ENCODE data around the gene INPP4B.
"Not testable (repeated sequence)": the region's sequence is repeated elsewhere in the genome, so short reads cannot be mapped to it uniquely, and the experiment has no call there.

The INPP4B gene

DNA sequence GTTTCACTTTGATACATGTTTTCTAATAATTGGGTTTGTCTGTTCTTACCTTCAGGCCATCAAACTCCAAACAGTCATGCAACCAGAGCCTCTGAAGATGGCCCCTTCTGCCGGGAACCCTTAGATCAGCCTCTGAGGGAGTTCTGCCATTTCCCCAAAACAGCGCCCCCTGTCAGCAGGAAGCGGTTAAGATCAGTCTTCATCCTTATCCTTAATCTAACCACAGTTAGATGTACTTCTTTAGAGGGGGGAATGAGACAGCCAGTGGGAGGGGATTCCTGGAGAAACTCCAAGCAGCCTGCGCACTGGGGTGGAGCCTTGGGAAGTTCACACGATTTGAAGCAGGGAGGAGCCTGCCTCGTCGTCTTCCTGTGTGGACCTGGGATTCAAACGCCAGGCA, 185.4 kb downstream of the INPP4B start:
- DNase-seq (ENCODE audit: low read depth), result no peak
- TF ChIP-seq, protein P1, sequence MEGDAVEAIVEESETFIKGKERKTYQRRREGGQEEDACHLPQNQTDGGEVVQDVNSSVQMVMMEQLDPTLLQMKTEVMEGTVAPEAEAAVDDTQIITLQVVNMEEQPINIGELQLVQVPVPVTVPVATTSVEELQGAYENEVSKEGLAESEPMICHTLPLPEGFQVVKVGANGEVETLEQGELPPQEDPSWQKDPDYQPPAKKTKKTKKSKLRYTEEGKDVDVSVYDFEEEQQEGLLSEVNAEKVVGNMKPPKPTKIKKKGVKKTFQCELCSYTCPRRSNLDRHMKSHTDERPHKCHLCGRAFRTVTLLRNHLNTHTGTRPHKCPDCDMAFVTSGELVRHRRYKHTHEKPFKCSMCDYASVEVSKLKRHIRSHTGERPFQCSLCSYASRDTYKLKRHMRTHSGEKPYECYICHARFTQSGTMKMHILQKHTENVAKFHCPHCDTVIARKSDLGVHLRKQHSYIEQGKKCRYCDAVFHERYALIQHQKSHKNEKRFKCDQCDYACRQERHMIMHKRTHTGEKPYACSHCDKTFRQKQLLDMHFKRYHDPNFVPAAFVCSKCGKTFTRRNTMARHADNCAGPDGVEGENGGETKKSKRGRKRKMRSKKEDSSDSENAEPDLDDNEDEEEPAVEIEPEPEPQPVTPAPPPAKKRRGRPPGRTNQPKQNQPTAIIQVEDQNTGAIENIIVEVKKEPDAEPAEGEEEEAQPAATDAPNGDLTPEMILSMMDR (conservative IDR thresholded peaks at IDR 0.05; ENCODE audit: low read length), result 0 out of 2 replicates have a peak, but pooled peaks have one; percentile 11
- no peak overlapping the region for H3K4me3 ChIP-seq (ENCODE audit: low read length)

DNA sequence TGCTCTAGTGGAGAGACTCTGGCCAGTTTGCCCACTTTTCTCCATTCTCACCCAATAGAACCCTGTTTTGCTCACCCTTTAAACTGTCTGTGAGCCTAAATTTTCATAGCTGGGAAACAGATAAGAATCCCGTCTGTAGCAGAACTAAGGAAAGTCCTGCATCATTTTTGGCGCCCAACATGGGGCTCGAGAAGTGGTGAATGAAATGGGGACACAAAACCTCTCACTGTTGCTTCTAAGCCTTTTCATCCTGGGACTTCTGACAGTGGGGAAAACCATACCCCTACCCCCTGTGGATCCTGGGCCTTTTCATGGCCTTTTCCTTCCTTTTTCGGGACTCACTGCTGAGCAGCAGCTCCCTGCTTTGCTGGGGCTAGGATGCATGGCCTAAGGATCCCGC, 189.9 kb downstream of the INPP4B start:
- TF ChIP-seq, protein P1 (conservative IDR thresholded peaks at IDR 0.05; ENCODE audit: low read length), result no peak

DNA sequence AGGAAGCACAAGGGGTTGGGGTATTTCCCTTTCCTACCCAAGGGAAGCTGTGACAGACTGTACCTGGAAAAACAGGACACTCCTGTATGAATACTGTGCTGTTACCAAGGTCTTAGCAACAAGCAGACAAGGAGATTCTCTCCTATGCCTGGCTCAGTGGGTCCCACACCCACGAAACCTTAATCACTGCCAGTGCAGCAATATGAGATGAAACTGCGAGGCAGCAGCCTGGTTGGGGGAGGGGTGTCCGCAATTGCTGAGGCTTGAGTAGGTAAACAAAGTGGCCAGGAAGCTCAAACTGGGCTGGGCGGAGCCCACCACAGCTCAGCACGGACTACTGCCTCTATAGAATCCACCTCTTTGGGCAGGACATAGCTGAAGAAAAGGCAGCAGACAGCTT, 197.7 kb downstream of the INPP4B start:
- H3K4me3 ChIP-seq (ENCODE audit: low read length), result no peak overlapping the region
- DNase-seq (ENCODE audit: low read depth), result no peak
- TF ChIP-seq, protein P1 (conservative IDR thresholded peaks at IDR 0.05; ENCODE audit: low read length), result no peak

More for the DNA sequence above, 189.9 kb downstream of the INPP4B start:
- H3K4me3 ChIP-seq (ENCODE audit: low read length), result no peak overlapping the region
- no peak for DNase-seq (ENCODE audit: low read depth)

DNA sequence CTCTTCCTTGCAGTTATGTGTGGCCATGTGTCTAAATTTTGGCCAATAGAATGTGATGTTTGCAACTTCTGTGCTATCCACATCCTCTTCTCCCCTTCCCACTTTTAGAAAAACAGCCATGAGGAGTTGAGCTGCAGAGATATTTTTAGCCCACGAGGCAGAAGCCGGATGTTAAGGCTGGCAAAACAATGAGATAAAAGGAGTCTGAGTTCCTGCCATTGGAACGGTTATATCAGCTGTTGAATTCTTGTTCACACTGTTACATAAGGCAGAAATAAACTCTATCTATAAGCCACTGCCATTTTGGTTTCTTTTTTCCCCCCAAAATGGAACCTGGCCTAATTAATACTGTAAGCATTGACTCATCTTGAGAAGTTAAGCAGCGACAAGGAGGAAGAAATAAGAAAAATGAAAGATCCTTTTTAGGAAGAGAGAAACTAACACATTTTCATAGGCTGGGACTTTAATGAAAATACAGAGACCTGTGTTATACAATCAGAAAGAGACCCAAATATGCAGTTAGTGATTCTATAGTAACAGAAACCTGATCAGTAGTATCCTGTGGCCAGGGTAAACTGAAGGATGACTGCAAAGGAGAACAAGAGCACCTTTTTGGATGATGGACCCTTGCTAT, 200.5 kb downstream of the INPP4B start:
- no peak overlapping the region for H3K4me3 ChIP-seq (ENCODE audit: low read length)
- TF ChIP-seq, protein P1 (conservative IDR thresholded peaks at IDR 0.05; ENCODE audit: low read length), result no peak
- no peak for DNase-seq (ENCODE audit: low read depth)

DNA sequence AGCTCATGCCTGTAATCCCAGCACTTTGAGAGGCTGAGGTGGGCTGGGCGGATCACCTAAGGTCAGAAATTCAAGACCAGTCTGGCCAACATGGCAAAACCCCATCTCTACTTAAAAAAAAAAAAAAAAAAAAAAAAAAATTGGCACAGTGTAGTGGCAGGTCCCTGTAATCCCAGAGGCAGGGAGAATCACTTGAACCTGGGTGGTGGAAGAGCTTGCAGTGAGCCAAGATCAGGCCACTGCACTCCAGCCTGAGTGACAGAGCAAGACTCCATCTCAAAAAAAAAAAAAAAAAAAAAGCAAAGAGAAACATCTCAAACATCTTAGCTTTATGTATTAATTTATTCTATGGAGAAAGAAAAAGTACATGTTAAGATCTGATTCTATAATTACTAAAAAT, 201.5 kb downstream of the INPP4B start:
- DNase-seq (ENCODE audit: low read depth), result not testable (repeated sequence)

DNA sequence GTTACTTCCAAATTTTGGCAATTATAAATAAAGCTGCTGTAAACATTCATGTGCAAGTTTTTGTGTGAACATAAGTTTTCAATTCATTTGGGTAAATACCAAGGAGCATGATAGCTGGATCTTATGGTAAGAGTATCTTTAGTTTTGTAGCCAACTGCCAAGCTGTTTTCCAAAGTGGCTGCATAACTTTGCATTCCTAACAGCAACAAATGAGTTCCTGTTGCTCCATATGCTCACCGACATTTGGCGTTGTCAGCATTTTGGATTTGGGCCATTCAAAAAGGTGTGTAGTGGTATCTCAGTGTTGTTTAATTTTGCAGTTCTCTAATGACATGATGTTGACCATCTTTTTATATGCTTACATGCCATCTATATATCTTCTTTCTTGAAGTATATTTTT, 208.5 kb downstream of the INPP4B start:
- no peak for DNase-seq (ENCODE audit: low read depth)
- no peak overlapping the region for H3K4me3 ChIP-seq (ENCODE audit: low read length)
- TF ChIP-seq, protein P1 (conservative IDR thresholded peaks at IDR 0.05; ENCODE audit: low read length), result no peak

More for the DNA sequence above, 201.5 kb downstream of the INPP4B start:
- H3K4me3 ChIP-seq (ENCODE audit: low read length), result not testable (repeated sequence)

DNA sequence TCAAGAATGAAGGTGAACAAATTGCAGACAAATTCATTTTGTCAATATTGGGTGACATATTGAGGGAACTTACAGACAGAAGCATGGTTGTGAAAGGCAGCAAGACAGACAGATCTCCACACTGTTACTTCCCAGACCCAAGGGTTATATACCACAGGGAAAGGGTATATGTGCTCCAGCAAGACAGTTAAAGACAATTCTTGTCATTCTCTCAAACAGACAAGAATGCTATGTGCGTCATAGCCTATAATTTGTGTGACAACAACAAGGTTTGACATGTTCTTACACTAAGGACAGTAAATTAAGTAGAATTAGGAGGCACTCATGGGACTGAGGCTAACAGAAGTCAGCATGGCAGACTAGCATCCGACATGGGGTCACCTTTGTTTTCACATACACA, 214.3 kb downstream of the INPP4B start:
- no peak overlapping the region for H3K4me3 ChIP-seq (ENCODE audit: low read length)
- no peak for DNase-seq (ENCODE audit: low read depth)
- TF ChIP-seq, protein P1 (conservative IDR thresholded peaks at IDR 0.05; ENCODE audit: low read length), result no peak

DNA sequence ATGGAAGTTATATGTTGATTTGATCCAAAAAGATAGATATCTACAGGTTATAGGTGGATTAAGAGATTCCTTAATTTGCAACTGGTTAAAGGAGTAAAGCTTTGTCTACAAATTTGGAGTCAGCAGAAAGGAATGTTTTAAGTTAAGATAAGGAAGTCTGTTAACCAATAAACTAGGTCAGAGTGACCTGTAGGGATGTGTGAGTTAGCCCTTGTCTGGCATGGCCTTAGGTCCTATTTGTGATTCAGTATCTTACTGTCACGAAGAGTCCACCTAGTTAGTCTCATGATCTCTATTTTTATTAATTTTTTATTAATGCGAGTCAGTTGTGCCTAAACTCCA, 230.8 kb downstream of the INPP4B start:
- no peak overlapping the region for H3K4me3 ChIP-seq (ENCODE audit: low read length)
- DNase-seq (ENCODE audit: low read depth), result peak; percentile 16
- TF ChIP-seq, protein P1 (conservative IDR thresholded peaks at IDR 0.05; ENCODE audit: low read length), result no peak
